ENCODE data around the gene GDI2. TPM values are rescaled to one million over a fixed set of nuclear protein-coding genes. Genes with fewer than 3 reads are reported as not detected.

Gene GDI2
- 500 and 558 TPM in 2 replicates for total RNA-seq

DNA sequence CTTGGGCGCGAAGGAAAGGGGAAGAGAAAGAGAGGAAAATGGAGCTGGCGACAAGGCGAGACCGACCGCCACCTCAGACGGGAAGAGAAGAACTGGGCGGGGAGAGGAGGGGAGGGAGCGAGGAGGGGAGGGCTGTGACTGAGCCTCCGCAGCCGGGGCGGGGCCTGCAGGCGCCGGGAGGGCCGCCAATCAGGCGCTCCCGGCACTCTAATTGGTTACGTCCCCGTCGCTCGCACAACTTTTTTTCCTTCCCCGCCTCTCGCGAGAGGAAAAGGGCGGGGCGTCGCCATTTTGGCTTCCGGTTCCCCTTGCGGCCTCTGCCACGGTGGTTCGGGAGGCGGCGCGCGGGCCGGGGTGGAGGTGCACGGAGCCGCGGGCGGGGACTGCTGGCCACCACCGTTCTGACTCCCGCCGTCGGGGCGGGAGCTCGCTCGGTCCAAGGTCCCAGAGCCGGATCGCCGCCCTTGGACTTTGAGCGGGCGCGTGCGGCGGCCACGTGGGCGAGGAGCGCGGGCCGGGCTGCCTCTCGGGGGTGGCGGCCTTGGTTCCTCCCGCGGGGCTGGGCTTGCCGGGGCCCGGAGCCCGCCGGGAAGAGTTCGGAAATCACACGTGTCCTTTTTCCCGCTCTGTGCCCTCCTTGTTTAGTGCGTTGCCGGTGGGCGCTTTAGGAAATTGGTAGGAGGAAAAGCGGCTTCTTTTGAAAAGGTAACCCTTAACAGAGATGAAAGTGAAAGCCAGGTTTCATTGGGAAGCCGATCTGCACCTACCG lies at the start of gene GDI2:
TSS of gene GDI2 (minus strand) at position 94 of the 769 bp plus-strand sequence. CDS start 176 bp downstream, outside the sequence.

Other genes with a start within 250 kb of the GDI2 start
- gene ASB13, start 146.8 kb downstream of the GDI2 start, total RNA-seq = 11.8 and 23.9 TPM in 2 replicates
- 83.4 and 85.5 TPM in 2 replicates for gene TASOR2, start 128.6 kb downstream of the GDI2 start, total RNA-seq
- gene ANKRD16, start 76.5 kb upstream of the GDI2 start, total RNA-seq = 8.9 and 10.4 TPM in 2 replicates
- gene FBH1, start 76.8 kb upstream of the GDI2 start, total RNA-seq = 59.9 and 74.9 TPM in 2 replicates
- gene IL15RA, start 164.1 kb upstream of the GDI2 start, total RNA-seq = 1.3 and 2.2 TPM in 2 replicates
- gene IL2RA, start 248.9 kb upstream of the GDI2 start, total RNA-seq = not detected in 2 replicates

Measured in tracheal epithelial cell (primary cell).